NCI-H2196 treated with DMSO at 0.1 percent for 48 hours (cell line): ENCODE data around the gene DBNL.
"Not testable (repeated sequence)": the region's sequence is repeated elsewhere in the genome, so short reads cannot be mapped to it uniquely, and the experiment has no call there.

ENCODE experiments used
- DNase-seq: peaks from one replicate; lab custom pipeline; 2025; ENCODE audit not compliant: unreplicated experiment; lab: John Stamatoyannopoulos, UW

Gene DBNL

GRCh38 chr7:44044315-44045225 is at the start of gene DBNL:
TSS of gene DBNL (plus strand) at chr7:44044702. CDS start at chr7:44044738, 36 bp downstream.
- peak; percentile 77 for DNase-seq

- DNase-seq: not testable (repeated sequence)
These were observed 47.0 kb upstream of the DBNL start, which contains the start of gene SPDYE1 for GRCh38 chr7:43997532-43997931. TSS of gene SPDYE1 (plus strand) at chr7:43997897. CDS start at chr7:43999950, 2,053 bp downstream.

GRCh38 chr7:44012081-44012480 is 32.4 kb upstream of the DBNL start:
- not testable (repeated sequence) for DNase-seq

GRCh38 chr7:44015090-44015489 is 29.4 kb upstream of the DBNL start:
- not testable (repeated sequence) for DNase-seq

DNA sequence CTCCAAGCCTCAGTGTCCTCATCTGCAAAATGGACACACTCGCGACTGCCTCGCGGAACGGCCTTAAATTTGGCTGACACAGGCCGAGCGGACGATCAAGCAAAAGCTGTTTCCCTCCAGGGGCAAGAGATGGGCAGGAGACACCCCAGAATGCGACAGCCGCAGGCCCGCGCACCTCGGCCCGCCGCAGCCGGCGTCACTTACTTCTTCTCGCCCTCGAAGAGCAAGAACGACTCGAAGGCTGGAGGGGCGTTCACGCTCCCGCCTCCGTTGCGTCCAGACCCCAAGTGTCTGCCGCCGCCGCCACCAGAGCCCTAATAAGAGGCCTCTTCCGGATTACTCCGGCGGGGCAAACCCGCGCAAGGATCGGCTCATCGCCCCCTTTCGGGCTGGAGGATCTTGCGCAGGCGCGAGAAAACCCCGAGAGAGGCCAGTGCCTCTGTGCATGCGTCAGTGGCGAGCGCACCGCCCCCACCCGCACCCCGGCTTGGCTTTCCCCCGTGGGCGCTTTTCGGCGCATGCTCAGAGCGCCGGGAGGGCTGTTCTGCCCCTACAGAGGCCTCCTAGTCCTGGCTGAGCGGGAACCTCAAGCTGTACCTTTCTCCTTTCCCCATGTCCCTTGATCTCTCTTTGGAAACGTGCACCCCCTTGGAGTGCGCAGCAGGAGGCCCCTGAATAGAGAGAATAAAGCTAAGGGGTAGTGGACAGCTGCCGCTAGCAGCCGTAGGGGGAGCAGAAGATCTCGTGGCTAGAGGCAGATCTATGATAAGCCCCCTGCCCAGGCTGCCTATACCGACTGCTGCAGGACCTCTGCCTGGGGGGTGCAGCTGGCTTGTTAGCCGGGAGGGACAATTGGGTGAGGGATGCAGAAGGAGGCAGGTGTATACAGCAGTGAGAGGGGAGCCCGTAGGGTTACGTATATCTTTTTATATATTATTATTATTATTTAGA is 25.4 kb upstream of the DBNL start:
- peak; percentile 80 for DNase-seq

- DNase-seq: not testable (repeated sequence)
These were observed 24.7 kb upstream of the DBNL start for GRCh38 chr7:44019825-44020224.

DNA sequence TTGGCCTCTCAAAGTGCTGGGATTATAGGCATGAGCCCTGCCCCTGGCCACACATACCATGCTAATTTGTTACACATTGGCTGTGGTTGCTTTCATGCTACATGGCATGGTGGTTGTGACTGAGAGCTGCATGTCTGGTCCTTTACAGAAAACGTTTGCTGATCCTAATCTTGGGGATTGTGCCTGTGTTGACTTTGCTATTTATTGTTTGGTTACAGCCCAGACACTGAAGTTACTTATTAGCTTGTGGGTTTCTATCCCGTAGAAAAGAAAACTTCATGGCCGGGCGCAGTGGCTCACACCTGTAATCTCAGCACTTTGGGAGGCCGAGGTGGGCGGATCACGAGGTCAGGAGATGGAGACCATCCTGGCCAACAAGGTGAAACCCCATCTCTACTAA is 22.4 kb upstream of the DBNL start:
- DNase-seq: not testable (repeated sequence)

GRCh38 chr7:44022796-44023467 is 21.6 kb upstream of the DBNL start:
- DNase-seq: not testable (repeated sequence)

DNA sequence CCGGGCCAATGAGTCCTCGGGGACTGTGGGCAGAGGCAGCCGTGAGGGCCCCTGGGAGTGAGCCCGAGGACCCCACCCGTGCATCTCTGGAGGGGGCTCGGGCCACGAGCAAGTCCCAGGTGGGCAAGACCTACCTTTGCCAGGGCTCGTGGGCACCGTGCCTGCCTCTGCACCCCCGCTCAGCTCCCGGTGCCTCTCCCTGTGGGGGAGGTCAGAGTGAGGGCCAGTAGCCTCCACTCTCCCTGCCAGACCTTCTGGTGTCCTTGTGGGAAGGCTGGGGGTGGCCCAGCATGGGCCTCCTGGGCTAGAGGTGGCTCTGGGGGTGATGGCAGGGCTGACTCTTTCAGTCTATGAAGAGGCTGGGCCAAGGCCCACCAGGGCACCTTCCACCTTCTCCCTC is 15.1 kb upstream of the DBNL start:
- not testable (repeated sequence) for DNase-seq

- DNase-seq: not testable (repeated sequence)
These were observed 14.5 kb upstream of the DBNL start for GRCh38 chr7:44030029-44030428.

DNA sequence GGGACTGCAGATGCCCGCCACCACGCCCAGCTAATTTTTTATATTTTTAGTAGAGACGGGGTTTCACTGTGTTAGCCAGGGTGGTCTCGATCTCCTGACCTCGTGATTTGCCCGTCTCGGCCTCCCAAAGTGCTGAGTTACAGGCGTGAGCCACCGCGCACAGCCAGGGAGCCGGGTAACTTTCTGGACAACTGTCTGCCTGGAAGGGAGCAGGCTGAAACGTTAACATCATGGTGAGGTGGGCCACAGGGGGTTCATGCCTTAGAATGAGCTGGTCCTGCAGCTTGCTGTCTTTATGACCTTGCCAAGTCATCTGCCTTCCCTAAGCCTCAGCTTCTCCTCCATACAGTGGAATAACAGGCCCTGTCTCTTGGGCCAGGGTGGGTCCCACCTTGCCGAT is 13.2 kb upstream of the DBNL start:
- not testable (repeated sequence) for DNase-seq

DNA sequence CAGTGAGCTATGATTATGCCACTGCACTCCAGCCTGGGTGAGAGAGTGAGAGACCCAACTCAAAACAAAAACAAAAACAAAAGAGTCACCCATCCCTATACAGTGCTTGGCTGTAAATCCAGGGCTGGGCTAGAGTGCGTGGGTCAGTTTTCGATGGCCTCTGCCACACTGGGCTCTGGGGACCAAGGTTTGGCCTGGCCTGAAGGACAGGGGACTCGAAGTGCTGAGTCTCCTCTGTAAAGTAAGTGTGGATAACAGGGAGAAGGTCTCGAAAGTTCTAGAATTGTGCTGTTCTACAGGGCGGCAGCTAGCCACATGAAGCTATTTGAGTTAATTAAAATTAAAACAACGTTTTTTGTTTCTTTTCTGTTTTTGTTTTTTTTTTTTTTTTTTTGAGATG is 12.5 kb upstream of the DBNL start:
- DNase-seq: not testable (repeated sequence)

DNA sequence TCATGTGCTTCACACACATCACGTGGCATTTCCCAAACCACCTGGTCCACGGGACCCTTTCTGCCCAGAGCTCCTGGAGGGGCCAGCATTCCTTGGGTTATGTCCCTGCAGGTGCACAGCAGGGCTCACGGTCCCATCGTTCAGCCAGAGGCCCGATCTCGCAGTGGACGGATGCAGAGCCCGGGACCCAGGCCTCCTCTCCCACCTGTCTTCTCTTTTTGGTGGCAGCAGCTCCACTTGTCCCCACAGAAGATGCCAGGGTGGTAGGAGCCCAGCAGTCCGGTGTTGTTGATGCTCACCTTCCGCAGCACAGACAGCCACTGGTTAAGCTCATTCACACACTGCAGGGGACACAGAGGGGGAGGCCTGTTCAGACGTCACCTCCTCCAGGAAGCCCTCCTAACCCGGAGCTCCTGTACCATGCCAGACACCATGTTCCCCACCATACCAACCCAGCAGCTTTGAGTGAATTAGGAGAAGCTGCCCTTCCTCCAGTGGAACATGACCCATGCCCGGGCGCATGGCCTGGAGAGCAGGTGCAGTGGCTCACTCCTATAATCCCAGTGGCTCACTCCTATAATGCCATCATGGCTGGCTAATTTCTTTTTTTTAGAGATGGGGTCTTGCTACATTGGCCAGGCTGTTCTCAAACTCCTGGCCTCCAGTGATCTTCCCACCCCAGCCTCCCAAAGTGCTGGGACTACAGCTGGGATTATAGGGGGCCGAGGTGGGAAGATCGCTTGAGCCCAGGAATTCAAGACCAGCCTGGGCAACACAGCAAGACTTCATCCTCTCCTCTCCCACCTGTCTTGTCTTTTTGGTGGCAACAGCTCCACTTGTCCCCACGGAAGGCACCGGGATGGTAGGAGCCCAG is 10.3 kb upstream of the DBNL start:
- DNase-seq: not testable (repeated sequence)

GRCh38 chr7:44036364-44036763 is 8.1 kb upstream of the DBNL start:
- not testable (repeated sequence) for DNase-seq

- DNase-seq: not testable (repeated sequence)
These were observed 6.6 kb upstream of the DBNL start for GRCh38 chr7:44037951-44038350.

DNA sequence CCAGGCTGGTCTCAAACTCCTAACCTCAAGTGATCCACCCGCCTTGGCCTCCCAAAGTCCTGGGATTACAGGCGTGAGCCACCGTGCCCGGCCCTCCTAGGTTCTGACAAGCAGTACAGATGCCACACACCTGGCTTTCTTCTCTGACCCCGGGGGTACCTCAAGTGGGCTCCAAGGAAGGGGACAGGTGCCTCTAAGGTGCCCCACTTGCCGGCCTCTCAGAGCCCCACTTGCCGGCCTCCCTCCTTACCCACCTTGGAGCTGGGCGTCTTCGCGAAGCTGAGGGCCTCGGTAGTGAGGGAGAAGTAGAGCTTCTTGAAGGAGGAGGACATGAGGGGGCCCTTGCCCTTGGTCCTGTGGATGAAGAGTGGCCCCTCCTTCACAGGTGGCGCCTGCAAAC is 5.9 kb upstream of the DBNL start:
- not testable (repeated sequence) for DNase-seq

- DNase-seq: peak; percentile 92
These were observed 5.4 kb upstream of the DBNL start for GRCh38 chr7:44038961-44039558.

GRCh38 chr7:44039800-44040492 is 4.6 kb upstream of the DBNL start:
- not testable (repeated sequence) for DNase-seq

- not testable (repeated sequence) for DNase-seq
These were observed 4.0 kb upstream of the DBNL start for GRCh38 chr7:44040493-44040891.
